Panc1 (cell line): ENCODE data around the gene ADGRL3. TPM values are rescaled to one million over a fixed set of nuclear protein-coding genes. Genes with fewer than 3 reads are reported as not detected.

ENCODE experiments used
- ATAC-seq: fragments of 200-7000 bp; cut with Tn5 transposase; 2 replicates; pipeline ENCODE4 v1.9.1; 2020; ENCODE audit warnings: mild to moderate bottlenecking, moderate library complexity
- BruUV-seq: library from RNA; stranded (reverse); fragments of 400-500 nt; replicated peaks from 2 replicates; lab custom pipeline; 2021; lab: Mats Ljungman, UMichigan
- CTCF ChIA-PET: fragments of 300-600 bp; sonication (Branson Sonifier 250); formaldehyde crosslinking; loops from one replicate; lab custom pipeline; 2022; ENCODE audit warnings: antibody characterized with exemption; lab: Charles Lee
- POLR2A ChIA-PET: fragments of 300-600 bp; sonication (Branson Sonifier 250); formaldehyde crosslinking; loops from one replicate; lab custom pipeline; 2022; ENCODE audit warnings: antibody characterized with exemption; lab: Charles Lee
- DNase-seq: peaks from one replicate; pipeline ENCODE4 v3.0.0-alpha.2; 2010; ENCODE audit warnings: low read depth, low spot score
- H3K27ac ChIP-seq: 2 replicates; pipeline ENCODE4 v1.5.1; 2011; ENCODE audit warnings: mild to moderate bottlenecking, low read length, inconsistent platforms
- H3K27me3 ChIP-seq: fragments of 200-500 bp; sonication (Bioruptor generic); 2 replicates; pipeline ENCODE4 v1.6.0; 2014; ENCODE audit warnings: low read length, inconsistent platforms; ENCODE audit not compliant: control insufficient read depth, insufficient read depth
- H3K36me3 ChIP-seq: fragments of 200-500 bp; sonication (Bioruptor generic); 2 replicates; pipeline ENCODE4 v1.5.1; 2014; ENCODE audit warnings: inconsistent platforms, mild to moderate bottlenecking, low read length, moderate library complexity; ENCODE audit not compliant: control insufficient read depth, insufficient read depth
- H3K4me1 ChIP-seq: 2 replicates; pipeline ENCODE4 v1.5.1; 2011; ENCODE audit warnings: inconsistent platforms, mild to moderate bottlenecking, low read length, moderate library complexity; ENCODE audit not compliant: control insufficient read depth, insufficient read depth
- H3K4me3 ChIP-seq, 2 experiments: 2 replicates each; pipeline ENCODE4 v1.5.1; 2011 to 2012; ENCODE audit warnings: low read depth in 2 of 2, low read length in 2 of 2, mild to moderate bottlenecking in 2 of 2, inconsistent platforms in 1 of 2, moderate library complexity in 1 of 2
- H3K9me3 ChIP-seq: fragments of 200-500 bp; sonication (Bioruptor generic); 2 replicates; pipeline ENCODE4 v1.5.1; 2014; ENCODE audit warnings: low read depth, mild to moderate bottlenecking, inconsistent platforms, low read length, moderate library complexity; ENCODE audit not compliant: control insufficient read depth, insufficient read depth
- CTCF ChIP-seq: fragments of 450-650 bp; IDR thresholded peaks from 2 replicates; pipeline ENCODE4 v1.5.1; 2017; ENCODE audit warnings: mild to moderate bottlenecking
- POLR2AphosphoS5 ChIP-seq: IDR thresholded peaks from 2 replicates; pipeline ENCODE4 v1.6.1; 2012; ENCODE audit warnings: mild to moderate bottlenecking, low read depth, low read length, moderate library complexity
- REST ChIP-seq, 2 experiments: IDR thresholded peaks; 2 replicates each; pipeline ENCODE4 v1.6.1; 2011 to 2012; ENCODE audit warnings: low read depth in 2 of 2, control low read depth in 1 of 2, low read length in 1 of 2, mild to moderate bottlenecking in 1 of 2, moderate library complexity in 1 of 2; ENCODE audit not compliant: insufficient read depth in 1 of 2
- SIN3A ChIP-seq: IDR thresholded peaks from 2 replicates; pipeline ENCODE4 v1.6.1; 2012; ENCODE audit warnings: low read depth, mild to moderate bottlenecking, low read length, moderate library complexity, borderline replicate concordance; ENCODE audit not compliant: insufficient read depth
- TCF7L2 ChIP-seq: IDR thresholded peaks from 2 replicates; pipeline ENCODE4 v1.6.1; 2011; ENCODE audit warnings: mild to moderate bottlenecking, low read depth, low read length, inconsistent platforms
- in situ Hi-C: cut with HindIII; loops from 2 replicates; pipeline ENCODE4 v1.10.0; 2016; ENCODE audit warnings: low sequenced_read_pairs, low pct_unique_long_range_greater_than_20kb
- intact Hi-C: fragments of 100-400 bp; cut with micrococcal nuclease; formaldehyde crosslinking; loops from one replicate; pipeline ENCODE4 v1.10.0; 2022; ENCODE audit not compliant: unreplicated experiment
- total RNA-seq: library from RNA; stranded (reverse); gene quantifications from one replicate; pipeline ENCODE4 v1.2.1, GENCODE V29; 2021; ENCODE audit not compliant: unreplicated experiment

ADGRL3 gene
- total RNA-seq, 1 experiment from 2014 or later: 0.23 TPM

GRCh38 chr4:61958591-61958990, 758.5 kb downstream of the ADGRL3 start:
- in situ Hi-C loops: no loop called here
- intact Hi-C loops: no loop called here
- CTCF ChIA-PET: no interaction called here
- TF ChIP-seq CTCF (no peak), TCF7L2 (no peak), REST (IDR thresholded peaks at IDR 0.05; ENCODE audit: insufficient read depth in 1 of 2, low read depth in 2 of 2, low read length in 1 of 2) (no peak), SIN3A (no peak), POLR2AphosphoS5 (no peak)
- ATAC-seq: no peak
- no TSS peak for BruUV-seq
- H3K4me3 ChIP-seq: no peak overlapping the region
- no peaks in the 10 kb centered on the region for H3K9me3 ChIP-seq
- H3K27me3 ChIP-seq: no peaks in the 10 kb centered on the region
- no peaks in the 10 kb centered on the region for H3K36me3 ChIP-seq
- no peak for DNase-seq
- POLR2A ChIA-PET: no interaction called here
- H3K4me1 ChIP-seq: no peaks in the 10 kb centered on the region
- H3K27ac ChIP-seq: no peak overlapping the region

- no peak overlapping the region for H3K4me3 ChIP-seq
- no peak overlapping the region for H3K27ac ChIP-seq
- in situ Hi-C loops (no loop called here), intact Hi-C loops (no loop called here)
- no peak for TF ChIP-seq CTCF
- no peak for TF ChIP-seq POLR2AphosphoS5
- TF ChIP-seq SIN3A: no peak
- no peak for TF ChIP-seq REST (IDR thresholded peaks at IDR 0.05; ENCODE audit: insufficient read depth in 1 of 2, low read depth in 2 of 2, low read length in 1 of 2)
- no peak for TF ChIP-seq TCF7L2
- H3K9me3 ChIP-seq: no peaks in the 10 kb centered on the region
- DNase-seq: no peak
- no TSS peak for BruUV-seq
- no peaks in the 10 kb centered on the region for H3K36me3 ChIP-seq
- CTCF ChIA-PET: no interaction called here
- no peak for ATAC-seq
- POLR2A ChIA-PET: no interaction called here
- H3K4me1 ChIP-seq: no peaks in the 10 kb centered on the region
- no peaks in the 10 kb centered on the region for H3K27me3 ChIP-seq
These were observed 759.0 kb downstream of the ADGRL3 start for GRCh38 chr4:61959087-61959486.
